Motor neuron (in vitro differentiated cells): ENCODE data around the gene VTI1A. TPM values are rescaled to one million over a fixed set of nuclear protein-coding genes. Genes with fewer than 3 reads are reported as not detected.

Experiments used
- ATAC-seq, 8 experiments: fragments of 200-7000 bp; cut with Tn5 transposase; replicated peaks in 6 of 8; 2 replicates each; pipeline ENCODE4 v1.8.0; 2021; ENCODE audit warnings: mild to moderate bottlenecking in 8 of 8, moderate library complexity in 8 of 8
- H3K27ac ChIP-seq, 2 donors: fragments of 250-450 bp; sonication (Bioruptor Pico); 2 replicates each; pipeline ENCODE4 v1.9.0; 2021; ENCODE audit warnings: antibody characterized with exemption in 2 of 2, mild to moderate bottlenecking in 2 of 2, moderate library complexity in 1 of 2
- H3K4me1 ChIP-seq, 2 donors: fragments of 250-450 bp; sonication (Bioruptor Pico); replicated peaks in 1 of 2; 2 replicates each; pipeline ENCODE4 v1.6.1; 2021; ENCODE audit warnings: antibody characterized with exemption in 2 of 2, mild to moderate bottlenecking in 2 of 2, moderate library complexity in 1 of 2
- H3K4me3 ChIP-seq, 5 donors: fragments of 250-450 bp; sonication (Bioruptor Pico); 2 replicates each; pipeline ENCODE4 v1.9.0; 2021; ENCODE audit warnings: antibody characterized with exemption in 5 of 5, mild to moderate bottlenecking in 5 of 5, moderate library complexity in 4 of 5
- whole genome bisulfite sequencing, 10 experiments: fragments of 450-650 bp; shearing (Covaris generic); methylation state at CpG; one replicate each; pipeline ENCODE4 v1.0.0; 2022; 5-methylcytosine and 5-hydroxymethylcytosine counted together
- in situ Hi-C, 9 experiments: fragments of 400-800 bp; cut with MboI; loops; one replicate each; pipeline ENCODE4 v1.15.0; 2021; ENCODE audit warnings: low sequenced_read_pairs in 9 of 9, low pct_unique_long_range_greater_than_20kb in 2 of 9; ENCODE audit not compliant: unreplicated experiment in 9 of 9
- total RNA-seq, 8 experiments: library from RNA; unstranded; fragments of 300-600 nt; gene quantifications; 2 replicates each; pipeline versions ENCODE4 v1.2.3 to v1.2.4, GENCODE V29; 2022

Gene VTI1A
- total RNA-seq, 8 experiments from 2014 or later: 29.8 to 55.3 (median 42.6) TPM

GRCh38 chr10:112429654-112430230 is 17.3 kb upstream of the VTI1A start:
- Histone ChIP-seq H3K4me1 (no peaks in the 10 kb centered on the region), H3K27ac (no peak overlapping the region), H3K4me3 (no peak overlapping the region)
- 0 to 100% (median 90%) methylated on average over 1 to 4 of the region's 15 CpGs; no CpG with 5 or more reads in 1 of the 10 experiments for WGBS, 10 experiments
- in situ Hi-C loops: loop anchor here in 3 of 9 experiments (10.0 to 25.0 kb wide), 4 partner anchors 92 to 292 kb away; partner anchors contain the start of gene GPAM (in 1 of the 3)
- no peak for ATAC-seq

- WGBS, 10 experiments: 87 to 100% (median 100%) methylated on average over 1 to 2 of the region's 2 CpGs
- no peak overlapping the region for H3K4me3 ChIP-seq
- no peak overlapping the region for H3K27ac ChIP-seq
- no peak for ATAC-seq
- H3K4me1 ChIP-seq: no peaks in the 10 kb centered on the region
- in situ Hi-C loops: loop anchor here in 3 of 9 experiments (10.0 to 25.0 kb wide), 4 partner anchors 96 to 296 kb away; partner anchors contain the start of gene GPAM (in 1 of the 3)
These were observed 13.9 kb upstream of the VTI1A start for GRCh38 chr10:112433136-112433535.

DNA sequence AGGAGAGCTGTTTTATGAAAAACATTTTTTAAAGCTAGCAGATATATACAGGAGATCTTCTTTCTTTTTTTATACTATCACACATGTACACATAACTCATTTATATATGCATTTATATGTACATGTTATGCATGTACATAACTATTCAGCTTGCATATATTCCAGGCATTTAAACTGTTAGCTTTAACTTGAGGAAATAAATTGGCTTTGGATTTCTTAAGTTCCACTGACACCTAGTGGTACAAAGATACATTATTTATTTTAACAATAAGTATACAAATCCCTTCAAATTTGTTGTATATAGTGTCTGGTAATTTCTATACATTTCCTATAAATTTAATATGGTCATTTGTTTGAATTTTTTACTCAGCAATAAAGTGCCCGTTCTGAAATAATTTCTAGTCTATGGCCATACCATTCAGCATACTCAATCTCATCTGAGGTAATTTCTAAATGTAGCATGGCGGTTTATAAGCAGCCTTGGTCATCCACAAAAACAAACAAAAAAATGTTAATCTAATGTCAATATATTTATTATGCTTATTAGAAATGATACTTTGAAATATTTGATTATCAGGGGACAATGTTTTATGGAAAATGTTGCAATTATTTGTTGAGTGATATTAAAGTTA is 11.9 kb upstream of the VTI1A start:
- 57 to 100% (median 90%) methylated on average over 1 to 2 of the region's 2 CpGs; no CpG with 5 or more reads in 1 of the 10 experiments for WGBS, 10 experiments
- no peak overlapping the region for H3K27ac ChIP-seq
- peak in 3 of 8 experiments; percentile 43 to 93 (median 45) for ATAC-seq
- no peaks in the 10 kb centered on the region for H3K4me1 ChIP-seq
- H3K4me3 ChIP-seq: no peak overlapping the region
- in situ Hi-C loops: loop anchor here in 3 of 9 experiments (10.0 to 25.0 kb wide), 4 partner anchors 98 to 298 kb away; partner anchors contain the start of gene GPAM (in 1 of the 3)

GRCh38 chr10:112438356-112438755 is 8.7 kb upstream of the VTI1A start:
- 69 to 100% (median 96%) methylated on average over 1 to 4 of the region's 4 CpGs for WGBS, 10 experiments
- H3K27ac ChIP-seq: no peak overlapping the region
- H3K4me3 ChIP-seq: no peak overlapping the region
- no peaks in the 10 kb centered on the region for H3K4me1 ChIP-seq
- no peak for ATAC-seq
- in situ Hi-C loops: loop anchor here in 3 of 9 experiments (10.0 to 25.0 kb wide), 4 partner anchors 101 to 301 kb away; partner anchors contain the start of gene GPAM (in 1 of the 3)

- ATAC-seq: no peak
- Histone ChIP-seq H3K27ac (no peak overlapping the region), H3K4me3 (no peak overlapping the region), H3K4me1 (peaks cover 5 to 9% of the 10 kb centered on the region in 2 donors)
- WGBS, 10 experiments: 20 to 100% (median 94%) methylated on average over 1 of the region's 1 CpG; no CpG with 5 or more reads in 6 of the 10 experiments
- in situ Hi-C loops: loop anchor here in 3 of 9 experiments (25.0 kb wide), 3 partner anchors 104 to 304 kb away; partner anchors contain the start of gene GPAM (in 1 of the 3)
These were observed 5.5 kb upstream of the VTI1A start for GRCh38 chr10:112441520-112441919.

DNA sequence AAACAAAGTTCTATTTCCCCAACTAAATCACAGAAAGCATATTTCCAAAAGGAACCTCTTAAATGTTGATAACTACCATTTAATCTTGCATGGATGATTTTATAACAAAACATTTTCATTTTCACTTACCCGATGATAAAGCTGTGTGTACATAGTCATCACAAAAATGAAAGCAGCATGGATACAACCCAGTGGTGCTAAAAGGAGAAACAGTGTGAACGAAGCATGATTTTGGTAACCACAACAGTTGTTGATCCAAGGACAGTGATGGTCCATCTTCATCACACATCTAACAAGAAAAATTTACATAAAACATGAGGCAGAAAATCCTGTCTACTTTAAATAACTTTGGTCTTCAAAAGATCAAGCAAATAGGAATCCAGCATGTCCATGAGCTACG is 5.0 kb upstream of the VTI1A start:
- in situ Hi-C loops: loop anchor here in 3 of 9 experiments (25.0 kb wide), 3 partner anchors 105 to 305 kb away; partner anchors contain the start of gene GPAM (in 1 of the 3)
- H3K4me3 ChIP-seq: no peak overlapping the region
- no peak for ATAC-seq
- 48 to 100% (median 78%) methylated on average over 1 to 3 of the region's 3 CpGs for WGBS, 10 experiments
- H3K27ac ChIP-seq: no peak overlapping the region
- peaks cover 5 to 9% of the 10 kb centered on the region in 2 donors for H3K4me1 ChIP-seq

DNA sequence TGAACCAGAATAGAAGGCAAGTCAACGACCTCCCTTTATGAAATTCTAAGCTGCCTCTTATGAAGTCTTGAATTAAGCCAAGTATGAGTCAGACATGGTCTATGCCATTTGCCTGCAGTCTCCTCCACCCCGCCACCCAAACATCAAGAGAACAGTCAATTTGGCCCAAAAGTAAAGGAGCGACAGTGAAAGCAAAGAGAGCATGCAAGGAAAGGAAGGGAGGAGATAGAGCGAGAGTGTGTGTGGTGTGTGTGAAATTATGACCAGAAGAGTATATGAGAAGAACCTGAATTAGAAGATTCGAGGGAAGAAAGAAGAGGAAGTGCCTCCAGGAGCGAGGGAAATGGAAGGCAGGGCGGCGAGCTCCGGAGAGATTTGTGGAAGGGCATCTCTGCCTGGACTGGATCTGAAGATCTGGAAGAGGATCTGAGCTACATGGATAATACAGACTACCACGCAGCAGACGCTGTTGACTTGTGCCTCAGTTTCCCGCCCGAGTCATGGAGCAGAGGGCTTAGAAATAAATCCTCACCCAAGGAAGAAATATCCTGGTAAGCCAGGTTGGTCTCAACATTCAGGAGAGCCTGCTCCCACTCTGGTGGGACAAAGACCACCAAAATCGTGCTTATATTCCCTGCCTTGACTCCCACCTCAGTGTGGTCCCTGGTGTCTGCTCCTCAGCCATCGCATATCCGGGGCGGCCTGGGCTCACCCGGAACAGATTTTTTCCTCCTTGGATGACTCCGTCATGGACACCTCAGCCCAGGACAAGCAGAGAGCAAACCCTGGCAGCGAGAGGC is 760 bp upstream of the VTI1A start:
- Histone ChIP-seq H3K4me3 (peak overlapping the region; percentile 91 to 99 (median 97)), H3K4me1 (peaks cover 5 to 17% of the 10 kb centered on the region in 2 donors), H3K27ac (peak overlapping the region; percentile 97)
- 0 to 40% (median 10%) methylated on average over 1 to 15 of the region's 20 CpGs for WGBS, 10 experiments
- ATAC-seq: peak in 2 of 8 experiments; percentile 12 to 13
- in situ Hi-C loops: loop anchor here in 3 of 9 experiments (25.0 kb wide), 3 partner anchors 109 to 309 kb away; partner anchors contain the start of gene GPAM (in 1 of the 3)

DNA sequence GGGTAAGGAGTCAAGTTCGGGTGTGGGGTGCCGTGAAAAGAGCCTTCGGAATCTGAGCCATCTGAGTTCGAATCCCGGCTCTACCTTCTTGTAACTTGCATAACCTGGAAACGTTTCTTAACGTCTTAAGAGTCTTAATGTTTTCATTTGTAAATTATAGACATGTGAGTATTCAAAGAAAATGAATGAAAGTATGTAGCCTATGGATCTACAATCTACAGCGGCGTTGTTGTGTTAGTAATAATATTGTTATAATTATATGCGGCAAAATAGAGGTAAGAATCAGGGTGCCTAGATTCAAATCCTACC is 559 bp downstream of the VTI1A start:
- WGBS, 10 experiments: 0 to 29% (median 6%) methylated on average over 1 to 10 of the region's 10 CpGs; no CpG with 5 or more reads in 3 of the 10 experiments
- Histone ChIP-seq H3K4me1 (peaks cover 5 to 17% of the 10 kb centered on the region in 2 donors), H3K27ac (peak overlapping the region; percentile 97), H3K4me3 (peak overlapping the region; percentile 91 to 99 (median 97))
- ATAC-seq: no peak
- in situ Hi-C loops: loop anchor here in 3 of 9 experiments (25.0 kb wide), 3 partner anchors 110 to 310 kb away; partner anchors contain the start of gene GPAM (in 1 of the 3)

- WGBS, 10 experiments: 86 to 100% (median 97%) methylated on average over 1 to 4 of the region's 4 CpGs
These were observed 1.9 kb downstream of the VTI1A start for GRCh38 chr10:112448888-112449287.

DNA sequence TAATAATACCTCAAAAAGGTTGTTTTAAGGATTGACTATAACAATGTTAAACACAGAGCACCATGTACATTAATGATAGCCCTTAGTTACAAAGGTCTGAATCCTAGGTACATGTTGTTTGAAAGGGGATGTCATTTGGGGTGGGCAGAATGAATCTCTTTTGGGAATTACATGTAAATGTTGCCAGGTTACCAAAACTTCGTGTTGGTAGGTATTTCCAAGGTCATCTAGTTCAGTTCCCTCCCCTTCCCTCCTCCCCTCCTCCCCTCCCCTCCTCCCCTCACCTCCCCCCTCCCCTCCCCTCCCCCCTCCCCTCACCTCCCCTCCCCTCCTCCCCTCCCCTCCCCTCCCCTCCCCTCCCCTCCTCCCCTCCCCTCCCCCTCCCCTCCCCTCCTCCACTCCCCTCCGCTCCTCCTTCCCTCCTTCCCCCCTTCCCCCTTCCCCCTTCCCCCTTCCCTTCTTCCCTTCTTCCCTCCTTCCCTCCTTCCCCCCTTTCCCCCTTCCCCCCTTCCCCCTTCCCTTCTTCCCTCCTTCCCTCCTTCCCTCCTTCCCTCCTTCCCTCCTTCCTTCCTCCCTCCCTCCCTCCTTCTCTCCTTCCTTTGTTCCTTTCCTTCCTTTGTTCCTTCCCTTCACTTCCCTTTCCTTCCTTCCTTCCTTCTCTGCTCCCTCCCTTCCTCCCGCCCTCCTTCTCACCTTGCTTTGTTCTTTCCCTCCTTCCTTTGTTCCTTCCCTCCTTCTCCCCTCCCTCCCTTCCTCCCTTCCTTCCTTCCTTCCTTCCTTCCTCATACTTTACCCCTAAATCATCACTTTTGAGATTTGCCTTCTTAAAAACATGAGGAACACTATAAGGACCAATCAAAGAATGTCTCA is 8.1 kb downstream of the VTI1A start:
- no peak for ATAC-seq
- in situ Hi-C loops: no loop called here
- H3K27ac ChIP-seq: no peak overlapping the region
- H3K4me3 ChIP-seq: no peak overlapping the region
- 33 to 86% methylated on average over 1 of the region's 3 CpGs; no CpG with 5 or more reads in 8 of the 10 experiments for WGBS, 10 experiments
- peaks cover 0 to under 1% of the 10 kb centered on the region in 2 donors for H3K4me1 ChIP-seq

More at GRCh38 chr10:112448888-112449287, 1.9 kb downstream of the VTI1A start:
- ATAC-seq: no peak
- in situ Hi-C loops: loop anchor here in 3 of 9 experiments (25.0 kb wide), 3 partner anchors 112 to 312 kb away; partner anchors contain the start of gene GPAM (in 1 of the 3)
- peaks cover 5 to 17% of the 10 kb centered on the region in 2 donors for H3K4me1 ChIP-seq
- no peak overlapping the region for H3K4me3 ChIP-seq
- no peak overlapping the region for H3K27ac ChIP-seq

- 57 to 100% (median 100%) methylated on average over 1 to 2 of the region's 2 CpGs; no CpG with 5 or more reads in 2 of the 10 experiments for WGBS, 10 experiments
- no peak for ATAC-seq
- in situ Hi-C loops: no loop called here
These were observed 9.5 kb downstream of the VTI1A start for GRCh38 chr10:112456533-112456932.

GRCh38 chr10:112460366-112460765 is 13.4 kb downstream of the VTI1A start:
- in situ Hi-C loops: no loop called here

More at GRCh38 chr10:112456533-112456932, 9.5 kb downstream of the VTI1A start:
- Histone ChIP-seq H3K4me1 (peaks cover 9 to 12% of the 10 kb centered on the region in 2 donors), H3K27ac (no peak overlapping the region), H3K4me3 (no peak overlapping the region)

More at GRCh38 chr10:112460366-112460765, 13.4 kb downstream of the VTI1A start:
- no peak for ATAC-seq
- peaks cover 9 to 13% of the 10 kb centered on the region in 2 donors for H3K4me1 ChIP-seq
- peak overlapping the region; percentile 59 to 67 for H3K27ac ChIP-seq
- WGBS, 10 experiments: 88 to 100% (median 98%) methylated on average over 1 to 2 of the region's 2 CpGs
- no peak overlapping the region for H3K4me3 ChIP-seq
